Mesenchymal stem cell (in vitro differentiated cells and primary cell): ENCODE results near the gene MTMR6.

Experiments used
- DNase-seq: peaks from one replicate; pipeline ENCODE4 v3.0.0-alpha.2; 2013
- H2AFZ ChIP-seq: one replicate; pipeline ENCODE4 v1.6.1; 2013; ENCODE audit warnings: low read depth, mild to moderate bottlenecking, control low read depth, inconsistent platforms, low read length, moderate library complexity
- H2AK5ac ChIP-seq: 2 replicates; pipeline ENCODE4 v1.6.1; 2013; ENCODE audit warnings: low read length, moderate library complexity, mild to moderate bottlenecking, inconsistent platforms; ENCODE audit not compliant: severe bottlenecking
- H2BK120ac ChIP-seq: one replicate; pipeline ENCODE4 v1.6.1; 2013; ENCODE audit warnings: low read depth, mild to moderate bottlenecking, inconsistent platforms, low read length, moderate library complexity
- H2BK12ac ChIP-seq, 2 experiments: one replicate each; pipeline ENCODE4 v1.6.1; 2013; ENCODE audit warnings: inconsistent platforms in 2 of 2, low read length in 2 of 2, mild to moderate bottlenecking in 2 of 2, moderate library complexity in 2 of 2, control low read depth in 1 of 2
- H2BK15ac ChIP-seq: one replicate; pipeline ENCODE4 v1.6.1; 2013; ENCODE audit warnings: mild to moderate bottlenecking, low read depth, inconsistent platforms; ENCODE audit not compliant: poor library complexity, severe bottlenecking
- H2BK5ac ChIP-seq: 2 replicates; pipeline ENCODE4 v1.6.1; 2013; ENCODE audit warnings: low read depth, mild to moderate bottlenecking, low read length, control low read depth, inconsistent platforms; ENCODE audit not compliant: poor library complexity, severe bottlenecking
- H3K14ac ChIP-seq, 2 experiments: one replicate each; pipeline ENCODE4 v1.6.1; 2013; ENCODE audit warnings: inconsistent platforms in 2 of 2, low read length in 2 of 2, control low read depth in 1 of 2, mild to moderate bottlenecking in 1 of 2, moderate library complexity in 1 of 2
- H3K18ac ChIP-seq, 2 experiments: one replicate each; pipeline ENCODE4 v1.6.1; 2013; ENCODE audit warnings: inconsistent platforms in 2 of 2, low read length in 2 of 2, control low read depth in 1 of 2, low read depth in 1 of 2, mild to moderate bottlenecking in 1 of 2
- H3K23ac ChIP-seq, 2 experiments: one replicate each; pipeline ENCODE4 v1.6.1; 2013; ENCODE audit warnings: inconsistent platforms in 2 of 2, low read length in 2 of 2, mild to moderate bottlenecking in 2 of 2, moderate library complexity in 2 of 2, control low read depth in 1 of 2
- H3K27ac ChIP-seq: 2 replicates; pipeline ENCODE4 v1.5.1; 2013; ENCODE audit warnings: mild to moderate bottlenecking, moderate library complexity, low read length, control low read depth, inconsistent platforms; ENCODE audit not compliant: poor library complexity, severe bottlenecking
- H3K27me3 ChIP-seq, 2 experiments: 2 replicates each; pipeline versions ENCODE4 v1.6.1 to v1.7.0; 2013; ENCODE audit warnings: low read length in 2 of 2, mild to moderate bottlenecking in 2 of 2, moderate library complexity in 2 of 2, control low read depth in 1 of 2, inconsistent platforms in 1 of 2; ENCODE audit not compliant: control insufficient read depth in 1 of 2, insufficient read depth in 1 of 2
- H3K36me3 ChIP-seq, 2 experiments: 2 replicates each; pipeline versions ENCODE4 v1.6.1 to v1.7.0; 2013; ENCODE audit warnings: low read length in 2 of 2, control low read depth in 1 of 2, inconsistent platforms in 1 of 2, low read depth in 1 of 2, mild to moderate bottlenecking in 1 of 2; ENCODE audit not compliant: insufficient read depth in 2 of 2, control insufficient read depth in 1 of 2
- H3K4ac ChIP-seq, 2 experiments: one replicate each; pipeline ENCODE4 v1.6.1; 2013; ENCODE audit warnings: inconsistent platforms in 2 of 2, low read length in 2 of 2, mild to moderate bottlenecking in 2 of 2, moderate library complexity in 2 of 2, control low read depth in 1 of 2, low read depth in 1 of 2
- H3K4me1 ChIP-seq: 2 replicates; pipeline ENCODE4 v1.6.1; 2013; ENCODE audit warnings: low read depth, low read length, control low read depth; ENCODE audit not compliant: control insufficient read depth, insufficient read depth
- H3K4me2 ChIP-seq: 2 replicates; pipeline ENCODE4 v1.6.1; 2013; ENCODE audit warnings: low read length, mild to moderate bottlenecking, inconsistent platforms; ENCODE audit not compliant: poor library complexity, severe bottlenecking
- H3K4me3 ChIP-seq, 2 experiments: 2 replicates each; pipeline versions ENCODE4 v1.5.1 to v1.7.0; 2013; ENCODE audit warnings: low read length in 2 of 2, mild to moderate bottlenecking in 2 of 2, control low read depth in 1 of 2, low read depth in 1 of 2; ENCODE audit not compliant: insufficient read depth in 1 of 2
- H3K79me1 ChIP-seq: replicated peaks from 2 replicates; pipeline ENCODE4 v1.6.1; 2013; ENCODE audit warnings: mild to moderate bottlenecking, control low read depth, low read length, inconsistent platforms; ENCODE audit not compliant: poor library complexity, severe bottlenecking
- H3K9ac ChIP-seq: 2 replicates; pipeline ENCODE4 v1.7.0; 2013; ENCODE audit warnings: mild to moderate bottlenecking, low read length, moderate library complexity
- H3K9me3 ChIP-seq: 2 replicates; pipeline ENCODE4 v1.7.0; 2013; ENCODE audit warnings: mild to moderate bottlenecking, low read length; ENCODE audit not compliant: control insufficient read depth
- H4K8ac ChIP-seq: one replicate; pipeline ENCODE4 v1.6.1; 2013; ENCODE audit warnings: inconsistent platforms, mild to moderate bottlenecking, low read length, moderate library complexity
- H4K91ac ChIP-seq: one replicate; pipeline ENCODE4 v1.6.1; 2013; ENCODE audit warnings: mild to moderate bottlenecking, low read length, inconsistent platforms
- WGBS: methylation state at CpG from one replicate; pipeline ENCODE4 v1.1.7; 2013; ENCODE audit warnings: mixed read lengths; 5-methylcytosine and 5-hydroxymethylcytosine counted together

The MTMR6 gene

GRCh38 chr13:25218019-25218418 is 69.3 kb downstream of the MTMR6 start:
- Histone ChIP-seq H4K8ac (no peak overlapping the region), H3K9me3 (no peaks in the 10 kb centered on the region), H3K4ac (no peak overlapping the region), H3K4me1 (peaks cover 15% of the 10 kb centered on the region), H3K27ac (no peak overlapping the region), H3K18ac (no peak overlapping the region), H2BK120ac (no peak overlapping the region), H2BK15ac (no peak overlapping the region), H3K4me2 (no peak overlapping the region), H2BK5ac (no peak overlapping the region), H3K36me3 (no peaks in the 10 kb centered on the region), H3K23ac (no peak overlapping the region), H2BK12ac (no peak overlapping the region), H2AFZ (no peak overlapping the region), H3K27me3 (peaks cover 4 to 13% of the 10 kb centered on the region in 2 experiments), H2AK5ac (peak overlapping the region; percentile 4), H3K9ac (no peak overlapping the region), H4K91ac (no peak overlapping the region), H3K79me1 (no peaks in the 10 kb centered on the region), H3K4me3 (no peak overlapping the region), H3K14ac (no peak overlapping the region)
- no peak for DNase-seq
- WGBS: 89% methylated on average over 5 of the region's 5 CpGs

- no peak overlapping the region for H3K14ac ChIP-seq
These were observed 70.0 kb downstream of the MTMR6 start for GRCh38 chr13:25217023-25217885.

GRCh38 chr13:25215253-25215575 is 72.1 kb downstream of the MTMR6 start:
- H2BK12ac ChIP-seq: no peak overlapping the region
- H2BK15ac ChIP-seq: no peak overlapping the region
- H3K9me3 ChIP-seq: no peaks in the 10 kb centered on the region
- no peak overlapping the region for H3K18ac ChIP-seq
- H4K8ac ChIP-seq: no peak overlapping the region
- H3K4me3 ChIP-seq: peak overlapping the region in 1 of 2 experiments; percentile 50
- H2AK5ac ChIP-seq: no peak overlapping the region
- H3K4me1 ChIP-seq: peaks cover 15% of the 10 kb centered on the region
- H2BK120ac ChIP-seq: no peak overlapping the region
- H3K27me3 ChIP-seq: peaks cover 0 to 11% of the 10 kb centered on the region in 2 experiments
- H3K14ac ChIP-seq: no peak overlapping the region
- H3K9ac ChIP-seq: peak overlapping the region; percentile 5
- H4K91ac ChIP-seq: no peak overlapping the region
- H3K27ac ChIP-seq: peak overlapping the region; percentile 46
- no peak for DNase-seq
- WGBS: 63% methylated on average over 2 of the region's 3 CpGs
- no peak overlapping the region for H3K4ac ChIP-seq
- H2AFZ ChIP-seq: no peak overlapping the region
- H3K23ac ChIP-seq: no peak overlapping the region
- H3K36me3 ChIP-seq: no peaks in the 10 kb centered on the region
- no peak overlapping the region for H3K4me2 ChIP-seq
- no peaks in the 10 kb centered on the region for H3K79me1 ChIP-seq
- H2BK5ac ChIP-seq: no peak overlapping the region

More at GRCh38 chr13:25217023-25217885, 70.0 kb downstream of the MTMR6 start:
- H3K23ac ChIP-seq: no peak overlapping the region
- H2BK12ac ChIP-seq: no peak overlapping the region
- no peak overlapping the region for H3K4me2 ChIP-seq
- H3K79me1 ChIP-seq: no peaks in the 10 kb centered on the region
- no peak overlapping the region for H3K4me3 ChIP-seq
- no peak overlapping the region for H2BK5ac ChIP-seq
- no peak overlapping the region for H2AK5ac ChIP-seq
- H4K91ac ChIP-seq: no peak overlapping the region
- peaks cover 15% of the 10 kb centered on the region for H3K4me1 ChIP-seq
- H3K27ac ChIP-seq: no peak overlapping the region
- no peaks in the 10 kb centered on the region for H3K36me3 ChIP-seq
- H2BK120ac ChIP-seq: no peak overlapping the region
- H3K4ac ChIP-seq: no peak overlapping the region
- H4K8ac ChIP-seq: no peak overlapping the region
- peaks cover 0 to 11% of the 10 kb centered on the region in 2 experiments for H3K27me3 ChIP-seq
- H3K9ac ChIP-seq: no peak overlapping the region
- H2AFZ ChIP-seq: no peak overlapping the region
- H3K9me3 ChIP-seq: no peaks in the 10 kb centered on the region
- H3K18ac ChIP-seq: no peak overlapping the region
- H2BK15ac ChIP-seq: no peak overlapping the region
- DNase-seq: peak; percentile 31
- WGBS: 63% methylated on average over 11 of the region's 12 CpGs

GRCh38 chr13:25214491-25215252 is 72.6 kb downstream of the MTMR6 start:
- DNase-seq: peak; percentile 7
- Histone ChIP-seq H3K27me3 (peaks cover 0 to 9% of the 10 kb centered on the region in 2 experiments), H3K4me1 (peaks cover 15% of the 10 kb centered on the region), H2AK5ac (no peak overlapping the region), H3K27ac (peak overlapping the region; percentile 46), H3K36me3 (no peaks in the 10 kb centered on the region), H3K4ac (no peak overlapping the region), H3K14ac (no peak overlapping the region), H3K18ac (no peak overlapping the region), H3K23ac (no peak overlapping the region), H2BK12ac (no peak overlapping the region), H2BK15ac (no peak overlapping the region), H3K4me3 (peak overlapping the region in 1 of 2 experiments; percentile 50), H3K79me1 (no peaks in the 10 kb centered on the region), H3K9me3 (no peaks in the 10 kb centered on the region), H4K91ac (no peak overlapping the region), H3K4me2 (no peak overlapping the region), H2AFZ (no peak overlapping the region), H2BK120ac (no peak overlapping the region), H3K9ac (peak overlapping the region; percentile 5), H4K8ac (no peak overlapping the region), H2BK5ac (no peak overlapping the region)
- 54% methylated on average over 5 of the region's 6 CpGs for WGBS
